SK-MEL-5 (cell line): ENCODE data around the gene SSC4D. TPM values are rescaled to one million over a fixed set of nuclear protein-coding genes. Genes with fewer than 3 reads are reported as not detected.
"Not testable (repeated sequence)": the region's sequence is repeated elsewhere in the genome, so short reads cannot be mapped to it uniquely, and the experiment has no call there.

Source experiments
- DNase-seq: peaks from one replicate; pipeline ENCODE4 v3.0.0-alpha.2; 2016; ENCODE audit warnings: low read depth, low spot score
- in situ Hi-C: cut with HindIII; loops from 2 replicates; pipeline ENCODE4 v1.10.0; 2016; ENCODE audit warnings: low sequenced_read_pairs, high pct_unique_total_duplicates, low pct_unique_long_range_greater_than_20kb
- total RNA-seq: library from RNA; depleted of rRNA; stranded (reverse); fragments of >200 nt; shearing (Covaris generic); gene quantifications from 2 replicates; pipeline ENCODE4 v1.2.3, GENCODE V29; 2014

Gene SSC4D
- total RNA-seq, 1 experiment from 2014 or later: 0.77 TPM

- in situ Hi-C loops: no loop called here
- DNase-seq: no peak
These were observed 15.7 kb upstream of the SSC4D start for GRCh38 chr7:76425156-76425555.

GRCh38 chr7:76424413-76425111 is 15.1 kb upstream of the SSC4D start, which contains the start of gene ZP3:
ZP3 (plus strand) TSS chr7:76424950; CDS start chr7:76424965, 15 bp downstream.
- in situ Hi-C loops: no loop called here
- no peak for DNase-seq

DNA sequence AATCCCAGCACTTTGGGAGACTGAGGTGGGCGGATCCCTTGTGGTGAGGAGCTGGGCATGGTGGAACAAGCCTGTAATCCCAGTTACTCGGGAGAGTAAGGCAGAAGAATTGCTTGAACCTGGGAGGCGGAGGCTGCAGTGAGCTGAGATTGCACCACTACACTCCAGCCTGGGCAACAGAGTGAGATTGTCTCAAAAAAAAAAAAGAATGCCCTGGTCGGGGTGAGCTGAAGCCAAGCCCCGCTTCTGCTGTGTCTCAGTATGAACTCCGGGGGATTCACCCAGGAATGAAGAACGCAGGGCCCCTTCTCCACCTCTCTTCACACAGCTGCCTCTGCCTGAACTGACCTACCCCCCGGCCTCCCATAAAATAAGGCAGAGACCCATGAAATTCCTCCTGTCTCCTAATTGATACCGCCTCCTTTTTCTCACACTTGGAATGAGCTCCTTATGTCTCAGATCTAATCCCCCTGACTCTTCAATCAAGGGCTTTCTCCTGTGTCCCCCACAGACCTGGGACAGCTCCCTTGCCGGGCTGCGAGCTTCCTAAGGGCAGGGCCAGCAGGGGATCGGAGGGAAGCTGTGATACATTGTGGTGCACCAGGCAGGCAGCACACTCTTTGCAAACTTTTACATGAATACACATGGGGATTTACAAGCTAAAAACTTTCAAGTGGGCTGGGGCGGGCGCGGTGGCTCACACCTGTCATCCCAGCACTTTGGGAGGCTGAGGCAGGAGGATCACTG is 14.3 kb upstream of the SSC4D start:
- DNase-seq: no peak

GRCh38 chr7:76421097-76421496 is 11.6 kb upstream of the SSC4D start:
- in situ Hi-C loops: not testable (repeated sequence)
- DNase-seq: peak; percentile 24

More for the DNA sequence above, 14.3 kb upstream of the SSC4D start:
- in situ Hi-C loops: no loop called here

DNA sequence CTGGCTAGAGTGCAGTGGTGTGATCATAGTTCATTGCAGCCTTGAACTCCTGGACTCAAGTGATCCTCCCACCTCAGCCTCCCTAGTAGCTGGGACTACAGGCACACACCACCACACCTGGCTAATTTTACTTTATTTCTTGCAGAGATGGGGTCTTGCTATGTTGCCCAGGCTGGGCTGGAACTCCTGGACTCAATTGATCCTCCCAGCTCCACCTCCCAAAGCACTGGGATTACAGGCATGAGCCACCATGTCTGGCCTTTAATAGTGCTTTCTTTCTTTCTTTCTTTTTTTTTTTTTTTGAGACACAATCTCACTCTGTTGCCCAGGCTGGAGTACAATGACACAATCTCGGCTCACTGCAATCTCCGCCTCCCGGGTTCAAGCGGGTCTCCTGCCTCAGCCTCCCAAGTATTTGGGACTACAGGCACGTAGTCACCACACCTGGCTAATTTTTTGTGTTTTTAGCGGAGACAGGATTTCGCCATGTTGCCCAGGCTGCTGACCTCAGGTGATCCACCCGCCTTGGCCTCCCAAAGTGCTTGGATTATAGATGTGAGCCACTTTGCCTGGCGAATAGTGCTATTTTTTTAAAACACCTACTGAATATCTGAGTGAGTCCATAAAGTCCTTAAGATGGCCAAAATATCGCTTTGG is 8.3 kb upstream of the SSC4D start:
- DNase-seq, in situ Hi-C loops: not testable (repeated sequence)

DNA sequence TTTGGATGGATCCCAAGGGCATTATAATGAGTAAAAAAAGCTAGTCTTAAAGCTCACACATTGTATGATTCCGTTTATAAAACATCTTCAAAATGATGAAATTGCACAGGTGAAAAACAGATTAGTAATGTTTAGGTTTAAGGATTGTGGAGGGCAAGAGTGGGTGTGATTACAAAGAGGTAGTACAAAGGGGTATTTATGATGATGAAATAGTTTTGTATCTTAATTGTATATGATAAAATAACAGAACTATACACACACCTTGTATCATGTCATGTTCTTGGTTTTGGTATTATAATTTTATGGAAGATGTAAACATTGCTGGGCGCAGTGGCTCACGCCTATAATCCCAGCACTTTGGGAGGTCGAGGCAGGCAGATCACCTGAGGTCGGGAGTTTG is 2.8 kb upstream of the SSC4D start:
- in situ Hi-C loops: no loop called here
- DNase-seq: no peak

DNA sequence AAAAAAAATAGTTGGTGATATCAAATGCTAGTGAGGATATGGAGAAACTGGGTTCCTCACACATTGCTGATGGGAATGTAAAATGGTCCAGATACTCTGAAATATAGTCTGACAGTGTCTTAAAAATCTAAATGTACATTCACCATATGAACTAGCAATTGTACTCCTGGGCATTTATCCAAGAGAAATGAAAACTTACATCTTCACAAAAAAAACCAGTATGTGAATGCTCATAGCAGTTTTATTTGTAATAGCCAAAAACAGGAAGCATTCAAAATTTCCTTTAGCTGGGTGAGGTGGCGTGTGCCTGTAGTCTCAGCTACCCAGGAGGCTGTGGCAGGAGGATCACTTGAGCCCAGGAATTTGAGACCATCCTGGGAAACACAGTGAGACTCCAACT is 2.1 kb upstream of the SSC4D start:
- in situ Hi-C loops: no loop called here
- DNase-seq: no peak

GRCh38 chr7:76408121-76408560 is 1.4 kb downstream of the SSC4D start:
- in situ Hi-C loops: no loop called here
- no peak for DNase-seq

- DNase-seq: no peak
- in situ Hi-C loops: no loop called here
These were observed 1.8 kb downstream of the SSC4D start for GRCh38 chr7:76407718-76408117.

DNA sequence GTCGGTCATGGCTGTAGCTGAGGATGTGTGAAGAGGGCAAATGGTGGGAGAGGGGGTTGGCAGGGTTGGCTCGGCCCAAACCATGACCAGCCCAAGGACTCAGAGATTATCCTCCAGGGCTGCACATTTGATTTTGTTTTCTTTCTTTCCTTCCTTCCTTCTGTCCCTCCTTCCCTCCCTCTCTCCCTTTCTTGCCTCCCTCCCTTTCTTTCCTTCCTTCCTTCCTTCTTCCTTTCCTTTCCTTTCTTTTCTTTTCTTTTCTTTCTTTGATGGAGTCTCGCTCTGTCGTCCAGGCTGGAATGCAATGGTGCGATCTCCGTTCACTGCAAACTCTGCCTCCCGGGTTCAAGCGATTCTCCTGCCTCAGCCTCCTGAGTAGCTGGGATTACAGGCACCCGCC is 3.8 kb downstream of the SSC4D start:
- in situ Hi-C loops: no loop called here
- no peak for DNase-seq

GRCh38 chr7:76403780-76404494 is 5.6 kb downstream of the SSC4D start:
- in situ Hi-C loops: no loop called here
- no peak for DNase-seq

DNA sequence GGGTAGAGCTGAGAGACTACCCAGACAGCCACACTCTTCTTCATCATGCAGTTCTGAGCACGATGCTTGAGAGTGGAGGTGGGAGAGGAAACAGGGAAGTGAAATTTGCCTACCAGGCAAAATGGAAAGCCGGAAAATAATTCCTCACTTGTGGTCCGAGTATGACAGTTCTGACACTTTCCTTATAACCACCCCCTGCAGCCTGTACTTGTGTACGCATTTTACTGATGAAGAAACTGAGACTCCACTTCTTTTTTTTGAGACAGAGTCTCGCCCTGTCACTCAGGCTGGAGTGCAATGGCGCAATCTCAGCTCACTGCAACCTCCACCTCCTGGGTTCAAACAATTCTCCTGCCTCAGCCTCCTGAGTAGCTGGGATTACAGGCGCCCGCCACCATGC is 6.4 kb downstream of the SSC4D start:
- DNase-seq, in situ Hi-C loops: not testable (repeated sequence)

DNA sequence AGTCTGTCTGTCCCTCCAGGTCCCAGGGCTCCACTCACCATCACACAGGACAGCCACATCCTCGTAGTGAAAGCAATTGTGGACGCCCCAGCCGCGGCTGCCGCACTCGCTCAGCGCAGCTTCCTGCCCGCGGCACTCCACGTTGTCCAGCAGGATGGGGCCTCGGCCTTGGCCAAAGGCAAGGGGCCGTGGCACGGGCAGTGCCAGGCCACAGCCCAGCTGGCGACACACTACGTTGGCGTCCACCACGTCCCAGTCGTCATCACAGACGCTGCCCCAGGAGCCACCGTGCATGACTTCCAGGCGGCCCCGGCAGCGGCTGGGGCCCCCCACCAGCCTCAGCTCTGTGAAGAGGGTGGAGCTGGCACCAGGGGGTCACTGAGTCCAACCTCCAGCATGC is 9.2 kb downstream of the SSC4D start:
- in situ Hi-C loops: no loop called here
- no peak for DNase-seq

DNA sequence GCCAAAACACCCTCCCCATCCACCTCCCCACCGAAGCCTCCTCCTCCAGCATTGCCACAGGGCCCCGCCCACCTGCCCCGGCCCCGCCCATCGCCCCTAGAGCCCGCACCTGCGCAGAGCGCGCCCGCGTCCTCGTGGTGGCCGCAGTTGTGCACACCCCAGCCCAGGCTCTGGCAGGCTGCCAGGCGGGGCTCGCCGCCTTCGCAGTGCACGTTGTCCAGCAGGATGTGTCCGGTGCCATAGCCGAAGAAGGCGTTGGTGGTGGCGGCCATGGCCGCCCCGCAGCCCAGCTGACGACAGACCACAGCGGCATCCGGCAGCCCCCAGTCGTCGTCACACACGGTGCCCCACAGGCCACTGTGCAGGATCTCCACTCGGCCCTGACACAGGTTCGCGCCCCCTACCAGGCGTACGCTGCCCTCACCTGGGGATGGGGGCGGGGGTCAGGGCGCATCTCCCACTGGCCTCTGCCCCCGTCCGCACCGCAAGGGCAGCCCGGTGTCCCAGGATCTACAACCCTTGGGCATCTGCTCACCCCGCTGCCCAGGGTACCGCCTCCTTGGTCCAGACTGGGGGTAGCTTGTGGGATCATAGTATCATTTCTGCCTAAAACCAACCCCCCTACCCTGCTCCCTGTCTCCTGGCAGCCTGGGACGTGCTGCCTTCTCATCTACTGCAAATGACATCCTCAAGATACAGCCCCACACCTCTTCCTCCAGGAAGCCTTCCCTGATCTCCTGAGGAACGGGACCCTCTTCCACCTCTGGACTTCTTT is 11.9 kb downstream of the SSC4D start:
- peak; percentile 78 for DNase-seq
- in situ Hi-C loops: no loop called here

GRCh38 chr7:76396864-76397263 is 12.6 kb downstream of the SSC4D start:
- in situ Hi-C loops: no loop called here
- no peak for DNase-seq

- DNase-seq: no peak
- in situ Hi-C loops: no loop called here
These were observed 13.4 kb downstream of the SSC4D start for GRCh38 chr7:76395965-76396726.

GRCh38 chr7:76395605-76395964 is 13.9 kb downstream of the SSC4D start:
- in situ Hi-C loops: not testable (repeated sequence)

More at GRCh38 chr7:76395605-76395964, 13.9 kb downstream of the SSC4D start:
- not testable (repeated sequence) for DNase-seq
